ENCODE measurements around the gene GAS7.

GAS7 gene

GRCh38 chr17:9874722-9875121, 323.7 kb downstream of the GAS7 start:
- no peak for DNase-seq (ENCODE audit: low read depth)

GRCh38 chr17:9872852-9873251, 325.6 kb downstream of the GAS7 start:
- no peak for TF ChIP-seq CTCF (IDR thresholded peaks at IDR 0.05; ENCODE audit: insufficient read depth, low read depth, low read length, missing control alignments)
- DNase-seq (ENCODE audit: low read depth), result no peak
- no peak overlapping the region for H3K4me3 ChIP-seq (ENCODE audit: low read length)

More at GRCh38 chr17:9874722-9875121, 323.7 kb downstream of the GAS7 start:
- TF ChIP-seq CTCF (IDR thresholded peaks at IDR 0.05; ENCODE audit: insufficient read depth, low read depth, low read length, missing control alignments), result no peak
- H3K4me3 ChIP-seq (ENCODE audit: low read length), result no peak overlapping the region

DNA sequence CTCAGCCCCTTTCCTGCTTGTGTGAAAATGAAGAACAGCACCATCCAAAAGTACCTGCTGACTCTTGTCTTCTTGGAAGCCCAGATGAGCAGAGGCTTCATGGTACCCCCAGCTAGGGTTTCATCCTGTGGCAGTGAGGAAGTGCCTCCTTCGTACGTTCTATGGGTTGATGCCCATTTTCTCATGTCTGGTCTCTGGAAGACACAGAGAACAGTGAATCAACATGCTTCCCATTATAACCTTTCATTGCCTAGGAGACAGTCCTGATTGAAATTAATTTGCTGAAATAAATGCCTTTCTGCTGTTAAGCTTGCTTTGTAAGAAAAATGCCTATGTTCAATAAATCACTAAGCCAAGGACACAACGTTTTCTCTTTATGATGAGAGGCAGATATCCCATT, 329.9 kb downstream of the GAS7 start:
- TF ChIP-seq CTCF (IDR thresholded peaks at IDR 0.05; ENCODE audit: insufficient read depth, low read depth, low read length, missing control alignments), result no peak

DNA sequence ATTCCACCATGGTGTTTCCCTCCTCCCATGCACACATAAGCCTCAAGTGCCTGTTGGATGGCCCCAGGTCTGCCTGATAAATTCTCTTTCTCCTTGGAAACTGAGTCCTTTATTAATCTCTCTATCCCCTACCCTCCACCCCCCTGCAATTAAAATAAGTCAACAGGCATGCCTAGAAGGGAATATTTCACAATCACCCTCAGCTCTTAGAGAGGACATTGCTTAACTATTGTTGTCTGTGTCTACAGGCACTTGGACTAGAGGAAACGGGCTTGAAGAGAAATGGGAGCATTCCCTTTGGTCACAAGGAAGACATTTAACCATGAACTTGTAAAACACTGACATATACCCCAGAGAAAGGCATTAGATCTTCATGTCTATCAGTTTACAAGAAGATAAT, 332.8 kb downstream of the GAS7 start:
- DNase-seq (ENCODE audit: low read depth), result no peak
- TF ChIP-seq CTCF (IDR thresholded peaks at IDR 0.05; ENCODE audit: insufficient read depth, low read depth, low read length, missing control alignments), result no peak

More for the DNA sequence above, 329.9 kb downstream of the GAS7 start:
- DNase-seq (ENCODE audit: low read depth), result no peak
- no peak overlapping the region for H3K4me3 ChIP-seq (ENCODE audit: low read length)

DNA sequence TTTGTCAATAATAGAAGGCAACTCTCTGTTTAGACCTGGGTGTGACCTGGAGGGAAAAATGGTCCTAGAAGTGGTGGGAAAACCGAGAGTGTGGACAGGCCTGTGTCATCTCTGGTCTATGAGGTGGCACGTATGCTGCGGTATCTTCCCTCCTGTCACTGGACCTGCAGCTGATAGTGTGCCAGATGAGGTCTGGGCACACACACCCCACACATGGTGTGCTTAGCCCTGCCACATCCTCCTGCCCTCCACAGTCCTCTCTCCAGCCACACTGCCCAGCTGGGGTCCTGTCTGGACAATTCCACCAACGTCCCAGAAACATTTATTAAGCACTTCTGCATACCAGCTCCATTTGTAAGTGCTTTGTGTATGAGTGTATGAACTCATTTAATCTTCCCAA, 335.5 kb downstream of the GAS7 start:
- TF ChIP-seq CTCF (IDR thresholded peaks at IDR 0.05; ENCODE audit: insufficient read depth, low read depth, low read length, missing control alignments), result no peak
- no peak overlapping the region for H3K4me3 ChIP-seq (ENCODE audit: low read length)
- no peak for DNase-seq (ENCODE audit: low read depth)

More for the DNA sequence above, 332.8 kb downstream of the GAS7 start:
- no peak overlapping the region for H3K4me3 ChIP-seq (ENCODE audit: low read length)

GRCh38 chr17:9862220-9862619, 336.2 kb downstream of the GAS7 start:
- no peak for TF ChIP-seq CTCF (IDR thresholded peaks at IDR 0.05; ENCODE audit: insufficient read depth, low read depth, low read length, missing control alignments)
- H3K4me3 ChIP-seq (ENCODE audit: low read length), result no peak overlapping the region
- DNase-seq (ENCODE audit: low read depth), result no peak

DNA sequence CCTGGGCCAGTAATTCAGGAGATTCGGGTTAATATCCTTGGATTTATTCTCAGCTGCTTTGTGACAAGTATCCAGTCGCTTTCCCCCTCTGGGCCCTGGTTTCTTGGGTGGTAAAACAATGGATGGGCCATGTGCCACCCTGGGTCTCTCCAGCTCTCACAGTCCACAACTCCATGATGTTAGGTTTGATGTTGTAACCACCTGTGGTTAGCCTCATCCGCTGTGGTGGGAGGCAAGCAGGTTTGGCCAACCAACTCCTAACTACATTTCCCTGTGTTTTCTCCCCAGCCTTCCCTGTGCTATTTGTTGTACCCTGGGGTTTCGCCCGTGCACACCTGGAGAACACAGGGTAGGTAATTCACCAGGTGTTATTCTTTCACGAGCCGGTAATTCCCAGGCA, 337.6 kb downstream of the GAS7 start:
- TF ChIP-seq CTCF (IDR thresholded peaks at IDR 0.05; ENCODE audit: insufficient read depth, low read depth, low read length, missing control alignments), result no peak
- no peak overlapping the region for H3K4me3 ChIP-seq (ENCODE audit: low read length)
- DNase-seq (ENCODE audit: low read depth), result no peak
